ENCODE measurements around the gene ACTG1.

- no peak for TF ChIP-seq CTCF (conservative IDR thresholded peaks at IDR 0.05; ENCODE audit: low read depth, low read length)
- TF ChIP-seq EZH2 (IDR thresholded peaks at IDR 0.05; ENCODE audit: borderline replicate concordance, low read depth, low read length, poor library complexity, severe bottlenecking): no peak
Measured at GRCh38 chr17:81500047-81500446, 12.6 kb downstream of the ACTG1 start.
